CD1c-positive myeloid dendritic cell (primary cell): ENCODE data around the gene H2AZ2.

Experiments
- DNase-seq: peaks from one replicate; pipeline ENCODE4 v3.0.0-alpha.2; 2016; ENCODE audit errors: extremely low spot score

H2AZ2 gene

GRCh38 chr7:44784364-44784763, 63.5 kb downstream of the H2AZ2 start:
- DNase-seq = no peak

DNA sequence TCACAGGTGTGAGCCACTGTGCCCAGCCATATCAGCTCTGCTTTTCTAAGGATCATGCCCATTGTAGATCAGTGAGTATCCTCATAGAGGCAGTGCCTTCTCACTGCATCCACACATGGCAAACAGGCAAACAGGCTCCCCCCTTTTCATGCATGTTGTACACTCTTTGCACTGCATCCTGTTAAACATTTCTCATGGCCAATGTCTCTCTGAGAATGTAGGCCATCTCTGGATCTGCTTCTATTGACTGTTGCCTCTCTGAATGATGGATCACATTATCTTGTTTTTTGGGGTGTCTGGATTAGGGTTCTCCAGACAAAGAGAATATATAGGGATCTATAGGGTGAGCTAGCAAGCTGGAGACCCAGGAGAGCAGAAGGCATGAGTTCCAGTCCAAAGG, 64.5 kb downstream of the H2AZ2 start:
- no peak for DNase-seq

- no peak for DNase-seq
These were observed 65.4 kb downstream of the H2AZ2 start for GRCh38 chr7:44782460-44782859.
